RWPE1 (cell line): ENCODE results near the gene IL4R.
A peak's percentile ranks its signal among the peaks of the same experiment; 100 is the strongest.
"Not testable (repeated sequence)": the region's sequence is repeated elsewhere in the genome, so short reads cannot be mapped to it uniquely, and the experiment has no call there.

Source experiments
- CTCF ChIA-PET: fragments of 350-600 bp; sonication (Branson Sonifier 250); formaldehyde crosslinking; extraction: SDS; loops from one replicate; lab custom pipeline; 2021; lab: Yijun Ruan, JAX
- POLR2A ChIA-PET: fragments of 400-600 bp; formaldehyde crosslinking; extraction: SDS; loops from one replicate; lab custom pipeline; 2020; ENCODE audit warnings: antibody characterized with exemption; ENCODE audit not compliant: low non-redundant PET; lab: Yijun Ruan, JAX
- DNase-seq: peaks from one replicate; pipeline ENCODE4 v3.0.0; 2012; ENCODE audit warnings: low spot score
- H3K27ac ChIP-seq: fragments of 450-650 bp; 2 replicates; pipeline ENCODE4 v1.5.1; 2017
- TF ChIP-seq, protein P1 (sequence below): fragments of 450-650 bp; conservative IDR thresholded peaks from 2 replicates; pipeline ENCODE4 v1.5.1; 2017; ENCODE audit warnings: low read depth, mild to moderate bottlenecking

The IL4R gene

DNA sequence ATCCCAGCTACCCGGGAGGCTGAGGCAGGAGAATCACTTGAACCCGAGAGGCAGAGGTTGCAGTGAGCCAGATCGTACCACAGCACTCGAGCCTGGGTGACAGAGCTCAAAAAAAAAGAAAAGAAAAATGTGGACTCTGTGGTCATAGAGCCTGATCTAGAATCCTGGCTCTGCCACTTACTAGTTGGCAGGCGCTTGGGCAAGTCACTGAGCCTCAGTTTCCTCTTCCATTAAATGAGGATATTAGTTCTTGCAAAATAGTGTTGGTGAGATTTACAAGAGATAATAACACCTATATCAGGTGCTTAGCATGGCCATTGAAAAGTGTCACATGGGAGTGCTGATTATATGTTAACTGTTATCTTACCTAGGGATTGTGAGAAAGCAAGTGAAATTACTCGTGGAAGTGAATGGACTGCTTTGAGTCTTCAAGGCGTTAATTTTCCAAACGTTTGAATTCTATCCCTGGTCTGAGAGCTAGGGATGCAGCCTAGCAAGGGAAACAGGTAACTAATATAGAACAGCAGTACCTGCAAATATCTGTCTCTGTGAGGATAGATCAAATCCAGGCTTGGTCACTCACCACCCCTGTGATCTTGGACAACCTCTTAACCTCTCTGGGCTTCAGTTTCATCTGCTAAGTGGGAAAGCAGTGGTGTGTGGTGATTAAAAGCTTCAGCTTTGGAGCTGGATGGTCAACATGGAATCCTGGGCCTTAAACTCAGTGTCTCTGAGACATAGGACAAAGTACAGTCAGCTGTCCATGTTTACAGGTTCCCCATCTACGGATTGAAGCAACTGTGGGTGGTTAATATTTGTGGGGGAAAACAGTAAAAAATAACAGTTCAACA lies 44.2 kb upstream of the IL4R start:
- peak overlapping the region; percentile 69 for H3K27ac ChIP-seq
- POLR2A ChIA-PET = no interaction called here

DNA sequence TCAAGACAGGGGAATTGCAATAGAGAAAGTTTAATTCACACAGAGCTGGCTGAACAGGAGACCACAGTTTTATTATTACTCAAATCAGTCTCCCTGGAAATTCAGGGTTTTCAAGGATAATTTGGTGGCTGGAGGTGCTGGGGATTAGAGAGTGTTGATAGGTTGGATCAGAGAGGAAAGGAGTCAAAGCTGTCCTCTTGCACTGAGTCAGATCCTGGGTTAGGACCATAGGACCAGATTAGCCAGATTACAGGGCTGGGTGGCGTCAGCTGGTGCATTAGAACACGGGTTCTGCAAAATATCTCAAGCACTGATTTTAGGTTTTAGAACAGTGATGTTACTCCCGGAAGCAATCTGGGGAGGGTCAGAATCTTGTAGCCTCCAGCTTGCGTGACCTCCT lies 43.4 kb upstream of the IL4R start:
- no peak for DNase-seq
- ChIA-PET POLR2A (no interaction called here), CTCF (no interaction called here)
- TF ChIP-seq, protein P1, sequence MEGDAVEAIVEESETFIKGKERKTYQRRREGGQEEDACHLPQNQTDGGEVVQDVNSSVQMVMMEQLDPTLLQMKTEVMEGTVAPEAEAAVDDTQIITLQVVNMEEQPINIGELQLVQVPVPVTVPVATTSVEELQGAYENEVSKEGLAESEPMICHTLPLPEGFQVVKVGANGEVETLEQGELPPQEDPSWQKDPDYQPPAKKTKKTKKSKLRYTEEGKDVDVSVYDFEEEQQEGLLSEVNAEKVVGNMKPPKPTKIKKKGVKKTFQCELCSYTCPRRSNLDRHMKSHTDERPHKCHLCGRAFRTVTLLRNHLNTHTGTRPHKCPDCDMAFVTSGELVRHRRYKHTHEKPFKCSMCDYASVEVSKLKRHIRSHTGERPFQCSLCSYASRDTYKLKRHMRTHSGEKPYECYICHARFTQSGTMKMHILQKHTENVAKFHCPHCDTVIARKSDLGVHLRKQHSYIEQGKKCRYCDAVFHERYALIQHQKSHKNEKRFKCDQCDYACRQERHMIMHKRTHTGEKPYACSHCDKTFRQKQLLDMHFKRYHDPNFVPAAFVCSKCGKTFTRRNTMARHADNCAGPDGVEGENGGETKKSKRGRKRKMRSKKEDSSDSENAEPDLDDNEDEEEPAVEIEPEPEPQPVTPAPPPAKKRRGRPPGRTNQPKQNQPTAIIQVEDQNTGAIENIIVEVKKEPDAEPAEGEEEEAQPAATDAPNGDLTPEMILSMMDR = no peak
- no peak overlapping the region for H3K27ac ChIP-seq

More for the DNA sequence above, 44.2 kb upstream of the IL4R start:
- TF ChIP-seq, protein P1 = no peak
- no peak for DNase-seq
- CTCF ChIA-PET = no interaction called here

DNA sequence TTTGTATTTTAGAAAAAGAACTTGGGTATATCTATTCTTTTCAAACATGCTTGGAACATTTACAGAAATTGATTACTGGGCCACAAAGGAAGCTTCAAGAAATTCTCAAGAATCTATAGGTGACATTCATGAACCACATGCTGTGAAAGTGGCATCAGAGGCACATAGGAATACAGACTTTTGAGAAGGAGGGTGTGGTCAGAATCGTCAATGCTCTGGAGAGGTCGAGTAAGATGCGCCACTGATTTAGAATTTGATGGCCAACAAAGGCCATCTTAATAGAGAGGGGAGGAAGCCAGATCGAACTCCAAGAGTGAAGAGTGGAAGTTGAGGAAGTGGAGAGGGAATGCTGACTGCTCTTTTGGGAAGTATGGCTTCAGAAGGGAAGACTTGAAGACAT lies 41.7 kb upstream of the IL4R start:
- TF ChIP-seq, protein P1 = no peak
- CTCF ChIA-PET = no interaction called here
- no peak overlapping the region for H3K27ac ChIP-seq
- no peak for DNase-seq
- POLR2A ChIA-PET = interaction anchor here (0.6 kb wide), 1 partner anchor 198 kb away, joined by 5 read pairs; no protein-coding TSS in a partner anchor

DNA sequence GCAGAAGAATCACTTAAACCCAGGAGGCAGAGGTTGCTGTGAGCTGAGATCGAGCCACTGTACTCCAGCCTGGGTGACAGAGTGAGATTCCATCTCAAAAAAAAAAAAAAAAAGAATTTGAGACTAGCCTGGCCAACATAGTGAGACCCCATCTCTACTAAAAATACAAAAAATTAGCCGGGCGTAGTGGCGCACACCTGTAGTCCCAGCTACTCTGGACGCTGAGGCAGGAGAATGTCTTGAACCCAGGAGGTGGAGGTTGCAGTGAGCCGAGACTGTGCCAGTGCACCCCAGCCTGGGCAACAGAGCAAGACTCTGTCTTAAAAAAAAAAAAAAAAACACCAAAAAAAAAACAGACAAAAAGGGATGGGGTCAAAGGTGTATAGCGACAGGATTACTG lies 41.1 kb upstream of the IL4R start:
- POLR2A ChIA-PET, CTCF ChIA-PET: not testable (repeated sequence)

DNA sequence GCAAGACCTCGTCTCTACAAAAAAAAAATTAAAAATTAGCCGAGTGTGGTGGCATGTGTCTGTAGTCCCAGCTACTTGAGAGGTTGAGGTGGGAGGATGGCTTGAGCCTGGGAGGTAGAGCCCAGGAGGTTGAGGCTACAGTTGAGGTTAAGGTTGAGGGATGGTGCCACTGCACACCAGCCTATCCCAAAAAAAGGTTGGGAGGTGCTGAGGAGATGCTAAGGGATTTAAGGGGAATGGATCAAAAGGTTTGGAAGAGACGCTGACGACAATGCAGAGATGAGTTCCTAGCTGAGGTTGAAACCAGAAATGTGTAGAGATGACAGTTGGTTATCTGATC lies 40.5 kb upstream of the IL4R start:
- TF ChIP-seq, protein P1 = no peak
- DNase-seq = no peak
- POLR2A ChIA-PET = no interaction called here
- H3K27ac ChIP-seq = no peak overlapping the region
- CTCF ChIA-PET = no interaction called here

More for the DNA sequence above, 41.1 kb upstream of the IL4R start:
- H3K27ac ChIP-seq, DNase-seq: not testable (repeated sequence)

DNA sequence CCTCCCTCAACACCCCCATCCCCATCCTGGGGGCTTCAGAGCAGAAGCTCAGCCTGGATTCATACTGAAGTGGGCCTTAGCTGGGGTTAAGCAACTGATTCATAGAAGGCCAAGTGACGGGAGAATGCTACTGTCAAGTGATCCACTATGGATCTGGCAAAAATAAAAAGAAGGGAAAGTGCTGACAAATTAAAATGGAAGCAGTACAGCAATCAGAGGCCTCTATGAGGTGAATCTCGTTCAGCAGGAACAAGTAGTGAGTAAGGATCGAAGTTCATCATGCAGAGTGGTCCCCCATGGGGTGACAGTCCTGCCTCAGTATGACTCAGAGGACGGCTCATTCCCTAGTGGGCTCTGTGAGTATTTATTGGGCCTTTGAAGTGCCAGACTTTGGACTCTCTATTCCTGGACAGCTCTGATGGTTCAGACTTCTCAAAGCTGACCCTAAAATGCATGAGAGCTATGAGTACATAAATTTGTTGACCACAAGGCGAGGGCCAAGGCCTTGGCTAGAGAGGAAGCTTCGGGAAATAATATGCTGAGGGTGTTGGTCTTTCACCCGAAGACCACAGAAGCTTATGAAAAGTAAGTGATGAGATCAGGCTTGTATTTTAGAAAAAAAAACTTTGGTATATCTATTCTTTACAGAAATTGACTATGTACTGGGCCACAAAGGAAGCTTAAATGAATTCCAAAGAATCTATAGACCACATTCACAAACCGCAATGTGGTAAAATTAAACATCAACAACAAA lies 39.9 kb upstream of the IL4R start:
- ChIA-PET CTCF (interaction anchor here (0.7 kb wide), 1 partner anchor 91 kb away, joined by 5 read pairs; no protein-coding TSS in a partner anchor), POLR2A (no interaction called here)
- H3K27ac ChIP-seq = no peak overlapping the region
- TF ChIP-seq, protein P1 = no peak
- DNase-seq = no peak

DNA sequence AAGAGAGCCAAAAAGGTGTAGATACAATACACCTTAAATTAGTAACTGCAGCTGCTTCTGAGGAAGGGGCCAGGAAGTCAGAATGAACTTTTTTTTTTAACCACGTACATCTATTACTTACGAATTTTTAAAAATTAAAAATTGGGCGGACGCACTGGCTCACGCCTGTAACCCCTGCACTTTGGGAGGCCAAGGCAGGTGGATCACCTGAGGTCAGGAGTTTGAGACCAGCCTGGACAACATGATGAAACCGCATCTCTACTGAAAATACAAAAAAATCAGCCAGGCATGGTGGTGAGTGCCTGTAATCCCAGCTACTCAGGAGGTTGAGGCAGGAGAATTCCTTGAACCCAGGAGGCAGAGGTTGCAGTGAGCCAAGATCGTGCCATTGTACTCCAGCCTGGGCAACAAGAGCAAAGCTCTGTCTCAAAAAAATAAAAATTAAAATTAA lies 39.3 kb upstream of the IL4R start:
- CTCF ChIA-PET, DNase-seq, POLR2A ChIA-PET, H3K27ac ChIP-seq: not testable (repeated sequence)
